Right kidney (tissue), 9 donors: ENCODE results near the gene PGP.
"Not testable (repeated sequence)": the region's sequence is repeated elsewhere in the genome, so short reads cannot be mapped to it uniquely, and the experiment has no call there.

Experiments used
- DNase-seq: peaks from one replicate; pipeline ENCODE4 v3.0.0-alpha.2; 2016
- long read RNA-seq, 8 donors: transcript quantifications; one replicate each; lab custom pipeline, GENCODE V29; 2026

PGP gene
- long read RNA-seq, donor 1, transcript PGP-201 (2 exons, 2,727 nt) = major isoform, 34 of 34 reads
- long read RNA-seq, donor 1, partial matches to known transcripts = 0 of 34 reads
- long read RNA-seq, donor 1, other reads (novel, unspliced or antisense) = 0 of 34 reads
- long read RNA-seq, donor 2, transcript PGP-201 (2 exons, 2,727 nt) = major isoform, 15 of 15 reads
- long read RNA-seq, donor 2, partial matches to known transcripts = 0 of 15 reads
- long read RNA-seq, donor 2, other reads (novel, unspliced or antisense) = 0 of 15 reads
- long read RNA-seq, donor 3, transcript PGP-201 (2 exons, 2,727 nt) = major isoform, 10 of 11 reads
- long read RNA-seq, donor 3, partial matches to known transcripts = 0 of 11 reads
- long read RNA-seq, donor 3, other reads (novel, unspliced or antisense) = 0 of 11 reads
- long read RNA-seq, donor 4, transcript PGP-201 (2 exons, 2,727 nt) = major isoform, 17 of 17 reads
- long read RNA-seq, donor 4, partial matches to known transcripts = 0 of 17 reads
- long read RNA-seq, donor 4, other reads (novel, unspliced or antisense) = 0 of 17 reads
- long read RNA-seq, donor 5, transcript PGP-201 (2 exons, 2,727 nt) = major isoform, 41 of 41 reads
- long read RNA-seq, donor 5, partial matches to known transcripts = 0 of 41 reads
- long read RNA-seq, donor 5, other reads (novel, unspliced or antisense) = 0 of 41 reads
- long read RNA-seq, donor 6, transcript PGP-201 (2 exons, 2,727 nt) = major isoform, 25 of 34 reads
- long read RNA-seq, donor 6, partial matches to known transcripts = 9 of 34 reads
- long read RNA-seq, donor 6, other reads (novel, unspliced or antisense) = 0 of 34 reads
- long read RNA-seq, donor 7 = 0 reads
- long read RNA-seq, donor 8, transcript PGP-201 (2 exons, 2,727 nt) = major isoform, 26 of 26 reads
- long read RNA-seq, donor 8, partial matches to known transcripts = 0 of 26 reads
- long read RNA-seq, donor 8, other reads (novel, unspliced or antisense) = 0 of 26 reads

GRCh38 chr16:2214719-2214968, at the start of gene PGP:
Gene PGP (minus strand): TSS chr16:2214840. CDS start chr16:2214777, 63 bp downstream.
- no peak for DNase-seq

- not testable (repeated sequence) for DNase-seq
Measured at GRCh38 chr16:2263026-2263425, 48.4 kb upstream of the PGP start.

GRCh38 chr16:2260250-2260649, 45.6 kb upstream of the PGP start:
- DNase-seq = no peak

- DNase-seq = not testable (repeated sequence)
Measured at GRCh38 chr16:2258530-2258929, 43.9 kb upstream of the PGP start.

- no peak for DNase-seq
Measured at GRCh38 chr16:2257726-2258125, 43.1 kb upstream of the PGP start.

- no peak for DNase-seq
Measured at GRCh38 chr16:2256531-2257140, 42.0 kb upstream of the PGP start.

GRCh38 chr16:2253293-2253692, 38.7 kb upstream of the PGP start:
- no peak for DNase-seq

GRCh38 chr16:2252806-2253148, 38.1 kb upstream of the PGP start:
- DNase-seq = no peak

GRCh38 chr16:2251296-2252111, 36.9 kb upstream of the PGP start, which contains the start of gene ECI1:
Gene ECI1 (minus strand): TSS chr16:2251587. CDS start chr16:2251566, 21 bp downstream.
- DNase-seq = peak; percentile 91

- no peak for DNase-seq
Measured at GRCh38 chr16:2250652-2251295, 36.1 kb upstream of the PGP start.

- DNase-seq = no peak
Measured at GRCh38 chr16:2246301-2246885, 31.8 kb upstream of the PGP start.

GRCh38 chr16:2244926-2245795, 30.5 kb upstream of the PGP start:
- no peak for DNase-seq

GRCh38 chr16:2244301-2244700, 29.7 kb upstream of the PGP start:
- DNase-seq = no peak

GRCh38 chr16:2243781-2244180, 29.1 kb upstream of the PGP start:
- DNase-seq = no peak

GRCh38 chr16:2243031-2243528, 28.4 kb upstream of the PGP start:
- no peak for DNase-seq

GRCh38 chr16:2242598-2242997, 28.0 kb upstream of the PGP start:
- DNase-seq = no peak

- not testable (repeated sequence) for DNase-seq
Measured at GRCh38 chr16:2240331-2240730, 25.7 kb upstream of the PGP start.

GRCh38 chr16:2238838-2239675, 24.4 kb upstream of the PGP start:
- DNase-seq = no peak
